ENCODE results near the gene OTUD1. TPM values are rescaled to one million over a fixed set of nuclear protein-coding genes. Genes with fewer than 3 reads are reported as not detected.

Gene OTUD1
- total and polyA plus RNA-seq, 2 donors from 2014 or later: 14.1 to 27.1 TPM

DNA sequence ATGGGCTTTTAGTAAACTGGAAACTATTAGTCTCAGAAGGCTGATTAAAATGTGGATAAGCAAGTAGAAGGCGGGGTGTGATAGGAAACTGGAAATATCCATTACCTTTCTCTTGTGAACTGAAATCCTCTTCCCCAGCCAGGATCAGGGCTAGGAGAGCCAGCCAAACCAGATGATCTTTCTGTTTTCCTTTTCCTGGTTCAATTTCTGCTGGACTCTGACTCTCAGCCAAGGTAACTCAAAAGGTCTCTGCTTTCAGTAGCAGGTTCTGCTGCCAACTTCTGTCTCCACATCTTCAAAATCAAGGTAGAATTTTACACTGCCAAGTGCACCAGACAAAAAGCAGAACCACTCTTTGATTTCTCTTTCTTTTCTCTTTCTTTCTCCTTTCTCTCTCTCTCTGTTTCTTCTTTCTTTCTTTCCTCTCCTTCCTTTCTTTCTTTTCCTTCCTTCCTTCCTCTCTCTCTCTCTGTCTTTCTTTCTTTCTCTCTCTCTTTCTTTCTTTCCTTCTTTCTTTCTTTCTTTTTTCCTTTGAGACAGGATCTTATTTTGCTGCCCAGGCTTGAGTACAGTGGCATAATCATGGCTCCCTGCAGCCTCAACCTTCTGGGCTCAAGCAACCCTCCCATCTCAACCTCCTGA lies 30.8 kb downstream of the OTUD1 start:
- no peak overlapping the region for H3K27ac ChIP-seq (ENCODE audit: low read depth in 2 of 2, low read length in 2 of 2)
- no peaks in the 10 kb centered on the region for H3K36me3 ChIP-seq (ENCODE audit: control insufficient read depth in 2 of 3, insufficient read depth in 3 of 3, low read length in 3 of 3)
- H3K9ac ChIP-seq (ENCODE audit: low read length in 3 of 3): no peak overlapping the region
- DNase-seq (no peak), FAIRE-seq (no peak)
- TF ChIP-seq, protein P1, sequence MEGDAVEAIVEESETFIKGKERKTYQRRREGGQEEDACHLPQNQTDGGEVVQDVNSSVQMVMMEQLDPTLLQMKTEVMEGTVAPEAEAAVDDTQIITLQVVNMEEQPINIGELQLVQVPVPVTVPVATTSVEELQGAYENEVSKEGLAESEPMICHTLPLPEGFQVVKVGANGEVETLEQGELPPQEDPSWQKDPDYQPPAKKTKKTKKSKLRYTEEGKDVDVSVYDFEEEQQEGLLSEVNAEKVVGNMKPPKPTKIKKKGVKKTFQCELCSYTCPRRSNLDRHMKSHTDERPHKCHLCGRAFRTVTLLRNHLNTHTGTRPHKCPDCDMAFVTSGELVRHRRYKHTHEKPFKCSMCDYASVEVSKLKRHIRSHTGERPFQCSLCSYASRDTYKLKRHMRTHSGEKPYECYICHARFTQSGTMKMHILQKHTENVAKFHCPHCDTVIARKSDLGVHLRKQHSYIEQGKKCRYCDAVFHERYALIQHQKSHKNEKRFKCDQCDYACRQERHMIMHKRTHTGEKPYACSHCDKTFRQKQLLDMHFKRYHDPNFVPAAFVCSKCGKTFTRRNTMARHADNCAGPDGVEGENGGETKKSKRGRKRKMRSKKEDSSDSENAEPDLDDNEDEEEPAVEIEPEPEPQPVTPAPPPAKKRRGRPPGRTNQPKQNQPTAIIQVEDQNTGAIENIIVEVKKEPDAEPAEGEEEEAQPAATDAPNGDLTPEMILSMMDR (IDR thresholded peaks at IDR 0.05; ENCODE audit: borderline replicate concordance, extremely low read depth, insufficient read depth): no peak
- intact Hi-C loops (cut with DNase I): no loop called here
- H3K4me3 ChIP-seq (ENCODE audit: low read length in 3 of 3): no peak overlapping the region
- H3K9me3 ChIP-seq (ENCODE audit: control insufficient read depth in 2 of 3, insufficient read depth in 1 of 3, low read length in 3 of 3): no peaks in the 10 kb centered on the region
- H3K4me1 ChIP-seq (ENCODE audit: control insufficient read depth in 2 of 3, insufficient read depth in 2 of 3, low read depth in 1 of 3, low read length in 3 of 3): no peaks in the 10 kb centered on the region
- no peaks in the 10 kb centered on the region for H3K27me3 ChIP-seq (ENCODE audit: control insufficient read depth, insufficient read depth, low read length)

DNA sequence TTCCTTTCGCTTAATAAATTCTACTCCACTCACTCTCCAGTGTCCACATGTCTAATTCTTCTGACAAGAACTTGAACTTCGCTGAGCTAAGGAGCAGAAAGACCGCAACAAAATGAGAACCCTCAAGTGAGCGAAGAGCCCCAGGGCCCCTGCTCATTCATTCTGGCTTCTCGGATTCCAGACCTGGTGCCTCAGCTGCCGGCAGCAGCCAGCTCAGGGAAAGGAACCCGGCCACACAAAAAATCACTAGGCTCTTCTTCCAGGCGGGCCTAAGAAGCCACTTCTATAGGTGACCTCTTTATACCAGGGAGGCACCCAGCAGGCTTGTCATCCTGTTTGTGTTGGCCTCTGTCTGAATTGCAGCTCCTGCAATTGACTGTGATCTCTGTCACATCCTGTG lies 33.3 kb downstream of the OTUD1 start:
- no peak overlapping the region for H3K9ac ChIP-seq (ENCODE audit: low read length in 3 of 3)
- H3K4me3 ChIP-seq (ENCODE audit: low read length in 3 of 3): no peak overlapping the region
- DNase-seq (no peak), FAIRE-seq (no peak)
- no peaks in the 10 kb centered on the region for H3K27me3 ChIP-seq (ENCODE audit: control insufficient read depth, insufficient read depth, low read length)
- no peaks in the 10 kb centered on the region for H3K36me3 ChIP-seq (ENCODE audit: control insufficient read depth in 2 of 3, insufficient read depth in 3 of 3, low read length in 3 of 3)
- H3K27ac ChIP-seq (ENCODE audit: low read depth in 2 of 2, low read length in 2 of 2): no peak overlapping the region
- H3K4me1 ChIP-seq (ENCODE audit: control insufficient read depth in 2 of 3, insufficient read depth in 2 of 3, low read depth in 1 of 3, low read length in 3 of 3): no peaks in the 10 kb centered on the region
- intact Hi-C loops (cut with DNase I): no loop called here
- TF ChIP-seq, protein P1 (IDR thresholded peaks at IDR 0.05; ENCODE audit: borderline replicate concordance, extremely low read depth, insufficient read depth): no peak
- H3K9me3 ChIP-seq (ENCODE audit: control insufficient read depth in 2 of 3, insufficient read depth in 1 of 3, low read length in 3 of 3): no peaks in the 10 kb centered on the region

DNA sequence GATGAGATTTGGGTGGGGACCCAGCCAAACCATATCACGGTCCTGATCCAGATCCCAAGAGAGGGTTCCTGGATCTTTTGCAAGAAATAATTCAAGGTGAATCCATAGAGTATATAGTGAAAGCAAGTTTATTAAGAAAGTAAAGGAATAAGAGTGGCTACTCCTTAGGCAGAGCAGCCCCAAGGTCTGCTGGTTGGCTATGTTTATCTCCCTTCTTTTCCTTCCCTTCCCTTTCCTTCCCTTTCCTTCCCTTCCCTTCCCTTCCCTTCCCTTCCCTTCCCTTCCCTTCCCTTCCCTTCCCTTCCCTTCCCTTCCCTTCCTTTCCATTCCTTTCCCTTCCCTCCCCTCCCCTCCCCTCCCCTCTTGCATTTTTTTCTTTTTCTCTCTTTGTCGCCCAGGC lies 35.2 kb downstream of the OTUD1 start:
- no peaks in the 10 kb centered on the region for H3K4me1 ChIP-seq (ENCODE audit: control insufficient read depth in 2 of 3, insufficient read depth in 2 of 3, low read depth in 1 of 3, low read length in 3 of 3)
- no peak for DNase-seq
- TF ChIP-seq, protein P1 (IDR thresholded peaks at IDR 0.05; ENCODE audit: borderline replicate concordance, extremely low read depth, insufficient read depth): no peak
- no peak for FAIRE-seq
- H3K9ac ChIP-seq (ENCODE audit: low read length in 3 of 3): no peak overlapping the region
- intact Hi-C loops (cut with DNase I): no loop called here
- H3K27ac ChIP-seq (ENCODE audit: low read depth in 2 of 2, low read length in 2 of 2): no peak overlapping the region
- H3K36me3 ChIP-seq (ENCODE audit: control insufficient read depth in 2 of 3, insufficient read depth in 3 of 3, low read length in 3 of 3): no peaks in the 10 kb centered on the region
- H3K27me3 ChIP-seq (ENCODE audit: control insufficient read depth, insufficient read depth, low read length): no peaks in the 10 kb centered on the region
- no peak overlapping the region for H3K4me3 ChIP-seq (ENCODE audit: low read length in 3 of 3)
- H3K9me3 ChIP-seq (ENCODE audit: control insufficient read depth in 2 of 3, insufficient read depth in 1 of 3, low read length in 3 of 3): no peaks in the 10 kb centered on the region

DNA sequence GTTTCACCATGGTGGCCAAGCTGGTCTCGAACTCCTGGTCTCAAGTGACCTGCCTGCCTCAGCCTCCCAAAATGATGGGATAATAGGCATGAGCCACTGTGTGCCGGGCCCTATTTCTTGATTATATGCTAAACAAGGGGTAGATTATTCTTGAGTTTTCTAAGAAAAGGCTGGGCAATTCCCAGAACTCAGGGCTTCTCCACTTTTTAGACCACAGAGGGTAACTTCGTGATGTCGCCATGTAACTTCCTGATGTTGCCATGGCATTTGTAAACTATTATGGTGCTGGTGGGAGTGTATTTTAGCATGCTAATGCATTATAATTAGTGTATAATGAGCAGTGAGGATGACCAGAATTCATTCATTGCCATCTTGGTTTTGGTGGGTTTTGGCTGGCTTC lies 35.8 kb downstream of the OTUD1 start:
- Histone ChIP-seq H3K9me3 (ENCODE audit: control insufficient read depth in 2 of 3, insufficient read depth in 1 of 3, low read length in 3 of 3) (no peaks in the 10 kb centered on the region), H3K27me3 (ENCODE audit: control insufficient read depth, insufficient read depth, low read length) (no peaks in the 10 kb centered on the region), H3K9ac (ENCODE audit: low read length in 3 of 3) (no peak overlapping the region), H3K4me1 (ENCODE audit: control insufficient read depth in 2 of 3, insufficient read depth in 2 of 3, low read depth in 1 of 3, low read length in 3 of 3) (no peaks in the 10 kb centered on the region), H3K4me3 (ENCODE audit: low read length in 3 of 3) (no peak overlapping the region), H3K36me3 (ENCODE audit: control insufficient read depth in 2 of 3, insufficient read depth in 3 of 3, low read length in 3 of 3) (no peaks in the 10 kb centered on the region), H3K27ac (ENCODE audit: low read depth in 2 of 2, low read length in 2 of 2) (no peak overlapping the region)
- no peak for FAIRE-seq
- TF ChIP-seq, protein P1 (IDR thresholded peaks at IDR 0.05; ENCODE audit: borderline replicate concordance, extremely low read depth, insufficient read depth): no peak
- intact Hi-C loops (cut with DNase I): no loop called here
- DNase-seq: no peak

Data from kidney (tissue), 14 donors.